SU-DHL-6 (cell line): ENCODE results near the gene ECI1.

Experiments used
- CTCF ChIP-seq: fragments of 200-600 bp; sonication (generic); IDR thresholded peaks from one replicate; pipeline ENCODE4 v1.5.1; 2017; ENCODE audit warnings: antibody characterized with exemption, mild to moderate bottlenecking, low read length, moderate library complexity; ENCODE audit not compliant: insufficient read depth, poor library complexity, severe bottlenecking
- EZH2phosphoT487 ChIP-seq: fragments of 200-600 bp; sonication (generic), shearing (Covaris generic); conservative IDR thresholded peaks from 2 replicates; pipeline ENCODE4 v1.6.1; 2018; ENCODE audit warnings: mild to moderate bottlenecking, antibody characterized with exemption, low read length, moderate library complexity, mixed read lengths

GRCh38 chr16:2299121-2299914, 47.9 kb upstream of the ECI1 start:
- no peak for TF ChIP-seq CTCF
- no peak for TF ChIP-seq EZH2phosphoT487
